AG08395 (cell line): ENCODE measurements around the gene CFAP45.
"Not testable (repeated sequence)": the region's sequence is repeated elsewhere in the genome, so short reads cannot be mapped to it uniquely, and the experiment has no call there.

ENCODE experiments used
- DNase-seq: peaks from one replicate; pipeline ENCODE4 v3.0.0; 2012; ENCODE audit warnings: mixed read lengths, low spot score

CFAP45 gene

GRCh38 chr1:159904036-159904435, 4.1 kb upstream of the CFAP45 start:
- not testable (repeated sequence) for DNase-seq

DNA sequence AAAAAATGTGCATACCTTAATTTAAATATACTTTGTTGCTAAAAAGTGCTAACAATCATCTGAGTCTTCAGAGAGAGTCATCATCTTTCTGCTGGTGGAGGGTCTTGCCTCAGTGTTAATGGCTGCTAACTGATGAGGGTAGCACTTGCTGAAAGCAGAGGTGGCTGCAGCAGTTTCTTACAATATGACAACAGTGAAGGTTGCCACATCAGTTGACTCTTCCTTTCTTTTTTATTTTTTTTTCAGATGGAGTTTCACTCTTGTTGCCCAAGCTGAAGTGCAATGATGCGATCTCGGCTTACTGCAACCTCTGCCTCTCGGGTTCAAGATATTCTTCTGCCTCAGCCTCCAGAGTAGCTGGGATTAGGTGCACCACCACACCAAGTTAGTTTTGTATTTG, 2.6 kb upstream of the CFAP45 start:
- no peak for DNase-seq

- DNase-seq, result no peak
Measured at GRCh38 chr1:159900755-159901360, 893 bp upstream of the CFAP45 start.

GRCh38 chr1:159899634-159900033, 331 bp downstream of the CFAP45 start:
- not testable (repeated sequence) for DNase-seq

- no peak for DNase-seq
Measured at GRCh38 chr1:159898527-159898926, 1.4 kb downstream of the CFAP45 start.

DNA sequence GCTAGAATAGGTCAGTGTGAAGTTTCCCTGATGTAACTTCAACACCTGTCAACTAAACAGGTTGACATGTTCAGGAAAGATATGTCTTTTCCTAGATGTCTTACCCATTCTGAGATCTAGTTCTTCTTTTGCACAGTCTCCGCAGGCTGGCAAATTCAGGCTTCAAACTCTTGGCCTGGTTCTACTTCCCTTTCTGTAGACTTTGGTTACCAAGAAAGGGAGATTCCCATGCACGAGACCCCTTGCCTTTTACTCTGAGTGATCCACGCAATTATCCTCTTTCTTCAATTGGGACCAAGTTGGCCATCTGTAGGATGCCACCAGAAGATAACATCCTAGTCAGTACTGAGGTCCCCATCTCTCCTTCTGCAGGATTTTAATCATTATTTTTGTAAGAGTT, 2.0 kb downstream of the CFAP45 start:
- no peak for DNase-seq

DNA sequence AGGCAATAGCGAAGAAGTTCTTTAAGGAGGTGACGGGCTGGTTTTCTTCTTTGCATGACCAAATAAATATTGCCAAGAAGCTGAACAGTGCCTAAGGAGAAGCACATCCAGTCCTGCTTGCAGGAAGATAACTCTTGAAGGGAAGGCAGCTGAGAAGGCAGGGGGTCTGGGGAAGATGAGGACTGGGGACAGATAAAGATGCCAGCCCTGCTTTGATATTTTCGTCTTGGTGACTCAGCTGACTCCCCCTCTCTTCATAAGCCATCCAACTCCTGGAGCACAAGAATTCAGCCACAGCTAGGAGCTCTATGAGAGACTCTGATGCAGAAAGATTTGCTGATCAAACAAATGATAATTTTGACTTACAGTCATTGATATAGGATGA, 3.4 kb downstream of the CFAP45 start:
- no peak for DNase-seq

GRCh38 chr1:159895836-159896545, 4.0 kb downstream of the CFAP45 start:
- DNase-seq, result no peak

- DNase-seq, result no peak
Measured at GRCh38 chr1:159895286-159895685, 4.7 kb downstream of the CFAP45 start.

GRCh38 chr1:159892944-159893343, 7.0 kb downstream of the CFAP45 start:
- DNase-seq, result no peak

DNA sequence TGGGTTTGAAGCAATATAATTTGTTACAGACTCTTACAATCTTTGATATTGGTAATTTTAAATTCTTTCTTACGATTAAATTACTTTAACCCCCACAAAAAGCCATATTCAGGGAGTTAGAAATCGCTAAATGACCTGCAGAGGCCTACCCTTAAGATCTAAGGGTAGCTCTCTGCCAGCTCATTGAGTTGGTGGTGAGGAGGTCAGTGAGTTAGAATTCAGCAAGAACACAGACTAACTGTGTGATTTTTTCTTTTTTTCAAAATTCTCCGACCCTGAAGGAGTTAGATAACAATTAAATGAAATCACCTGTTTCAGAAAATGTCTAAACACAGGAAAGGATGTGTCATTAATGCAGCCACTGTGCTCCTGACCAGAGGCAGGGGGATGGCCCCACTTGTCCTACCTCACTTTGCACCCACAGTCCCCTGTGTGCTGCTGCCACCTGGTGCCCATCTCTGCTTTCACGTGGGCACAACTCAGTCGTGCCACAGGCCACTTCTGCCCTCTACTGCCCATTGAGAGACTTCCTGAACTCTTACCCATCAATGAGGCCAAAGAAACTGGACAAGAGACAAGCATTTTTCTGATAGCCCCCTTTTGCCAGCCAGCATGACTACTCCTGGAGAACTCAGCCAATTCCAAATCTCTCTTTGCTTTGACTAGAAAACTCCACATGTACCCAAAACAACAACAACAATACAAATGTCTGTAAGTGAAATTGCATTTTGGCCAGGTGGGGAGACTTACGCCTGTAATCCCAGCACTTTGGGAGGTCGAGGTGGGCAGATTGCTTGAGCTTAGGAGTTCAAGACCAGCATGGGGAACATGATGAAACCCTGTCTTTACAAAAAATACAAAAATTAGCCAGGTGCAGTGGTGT, 8.4 kb downstream of the CFAP45 start:
- peak; percentile 89 for DNase-seq

GRCh38 chr1:159890390-159890789, 9.6 kb downstream of the CFAP45 start:
- no peak for DNase-seq

DNA sequence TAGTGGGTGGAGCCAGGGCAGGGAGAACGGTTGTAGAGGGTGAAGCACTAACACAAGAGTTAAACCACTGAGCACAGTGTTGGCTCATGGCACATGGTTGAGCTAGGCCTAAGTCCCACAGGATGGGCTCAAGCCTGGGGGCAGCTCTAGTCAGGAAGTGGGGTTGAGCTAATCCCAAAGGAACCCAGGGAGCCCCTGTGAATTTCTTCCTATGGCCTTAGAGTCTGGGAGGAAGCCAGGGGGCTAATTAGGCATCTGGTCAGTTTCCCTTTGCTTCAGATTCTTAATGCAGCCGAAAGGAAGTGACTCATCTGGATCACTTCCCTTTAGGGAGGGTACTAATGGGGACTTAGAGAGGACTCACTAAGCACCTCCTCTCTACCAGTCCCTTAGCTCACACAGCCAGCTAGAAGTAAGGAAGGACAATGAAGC, 10.1 kb downstream of the CFAP45 start:
- DNase-seq, result peak; percentile 96

DNA sequence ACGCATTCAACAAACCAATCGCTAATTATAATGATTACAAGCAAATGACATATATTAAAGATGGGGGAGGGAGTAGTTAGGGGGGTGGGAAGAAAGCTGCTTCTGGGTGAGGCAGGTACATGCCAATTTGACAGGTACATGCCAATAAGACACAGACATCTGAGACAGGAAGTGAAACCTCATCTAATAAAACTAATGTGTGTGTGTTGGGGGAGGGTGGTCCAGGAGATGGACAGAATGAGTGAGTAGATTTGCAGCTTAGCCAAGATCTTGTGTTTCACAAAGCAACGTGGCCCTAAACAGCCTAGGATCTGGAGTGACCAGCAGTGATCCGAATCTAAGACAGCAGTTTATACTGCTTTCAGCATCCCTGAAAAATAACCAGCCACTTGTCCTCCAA, 10.8 kb downstream of the CFAP45 start:
- DNase-seq, result no peak

- DNase-seq, result no peak
Measured at GRCh38 chr1:159884296-159884695, 15.7 kb downstream of the CFAP45 start.

DNA sequence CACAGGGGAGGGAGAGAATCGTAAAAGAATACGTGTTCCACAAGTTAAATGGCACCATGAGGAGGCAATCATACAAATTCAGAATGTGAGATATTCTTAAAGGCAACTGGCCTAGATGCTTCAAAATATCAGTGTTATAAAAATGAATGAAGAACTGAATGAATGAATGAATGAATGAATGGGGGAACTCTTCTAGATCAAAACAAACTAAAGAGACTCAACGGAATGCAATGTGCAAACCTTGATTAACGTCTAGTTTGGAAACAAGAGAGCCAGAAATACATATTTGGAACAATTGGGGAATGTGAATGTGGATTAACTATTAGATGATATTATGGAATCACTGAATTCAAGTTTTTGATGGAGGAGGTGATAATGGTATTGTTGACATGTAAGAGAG, 16.8 kb downstream of the CFAP45 start:
- no peak for DNase-seq

DNA sequence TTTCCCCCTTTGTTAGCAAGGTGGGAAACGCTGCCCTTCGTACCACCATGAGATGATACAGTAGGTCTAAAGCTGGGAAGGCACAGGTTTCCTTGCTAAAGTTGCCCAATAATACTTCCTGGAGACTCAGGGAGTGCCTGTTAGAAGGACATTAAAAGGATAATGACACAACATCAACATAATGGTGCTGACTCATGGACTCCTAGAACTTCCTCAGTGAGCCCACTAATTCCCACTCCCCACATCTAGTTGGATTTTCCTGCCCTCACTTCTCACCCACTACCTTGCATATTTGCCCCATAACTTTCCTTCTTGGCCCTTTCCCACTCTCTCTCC, 17.5 kb downstream of the CFAP45 start:
- peak; percentile 24 for DNase-seq

DNA sequence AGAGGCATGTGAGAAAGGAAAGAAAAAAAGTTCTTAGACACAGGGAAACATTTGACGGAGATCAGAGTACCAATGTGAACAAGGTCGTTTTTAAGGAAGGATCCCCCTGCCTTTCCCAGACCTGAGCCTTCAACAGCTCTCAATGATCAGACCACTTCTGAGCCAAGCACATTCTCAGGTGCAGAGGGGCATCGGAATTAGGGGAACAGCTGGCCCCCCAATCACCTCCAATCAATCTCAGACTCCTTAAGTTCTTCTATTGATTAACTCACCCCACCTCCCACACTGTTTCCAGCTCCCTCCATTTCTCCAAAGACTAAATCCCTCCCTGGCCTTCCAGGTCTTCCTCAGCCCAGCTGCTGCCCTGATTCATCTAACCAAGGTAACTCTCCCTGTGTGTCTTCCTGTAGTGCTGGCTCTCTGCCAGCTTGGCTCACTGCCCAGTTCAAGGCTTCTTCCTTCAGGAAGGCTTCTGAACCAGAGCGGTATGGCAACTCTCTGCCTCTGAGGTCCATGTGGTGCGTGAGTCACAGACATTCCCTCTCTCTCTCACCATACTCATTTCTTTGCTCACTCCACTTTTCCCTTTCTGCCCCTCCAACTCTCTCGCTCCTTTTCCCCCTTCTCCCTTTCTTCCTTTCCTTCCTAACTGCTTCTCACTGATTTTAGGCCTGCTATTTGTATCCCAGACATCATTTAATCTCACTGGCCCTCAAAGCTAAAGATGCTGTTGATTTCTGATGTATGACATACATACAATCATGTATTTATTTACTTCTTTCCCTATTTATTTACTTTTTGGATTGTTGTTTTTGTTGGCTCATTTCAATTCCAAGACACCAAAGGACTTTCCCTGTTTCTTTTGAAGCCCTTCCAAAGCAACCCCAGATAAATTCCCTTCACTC, 18.1 kb downstream of the CFAP45 start:
- DNase-seq, result peak; percentile 94

DNA sequence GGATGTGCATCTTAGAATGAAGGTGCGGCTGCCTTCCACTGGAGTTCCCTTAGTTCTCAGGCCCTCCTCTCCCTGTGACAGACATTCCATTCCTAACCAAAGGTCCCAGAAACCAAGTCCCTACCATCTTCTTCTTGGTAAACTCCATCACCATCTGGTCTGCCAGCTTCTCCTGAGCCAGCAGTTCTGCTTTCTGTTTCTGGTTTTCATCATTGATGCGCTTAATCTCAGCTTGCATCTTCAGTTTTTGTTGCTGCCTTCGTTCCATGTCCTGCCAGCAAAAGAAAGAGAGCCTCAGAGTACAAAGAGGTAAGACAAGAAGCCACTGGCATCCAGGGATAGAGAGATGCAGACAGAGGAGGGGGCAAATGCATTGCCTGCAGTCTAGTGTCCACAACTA, 19.5 kb downstream of the CFAP45 start:
- no peak for DNase-seq

- DNase-seq, result peak; percentile 75
Measured at GRCh38 chr1:159879977-159880376, 20.0 kb downstream of the CFAP45 start.

GRCh38 chr1:159879136-159879535, 20.8 kb downstream of the CFAP45 start:
- DNase-seq, result no peak
